Kasumi-1 (cell line): ENCODE measurements around the gene MRPS31.

Experiments
- DNase-seq, 2 experiments: peaks; one replicate each; lab custom pipeline; 2025; lab: John Stamatoyannopoulos, UW

MRPS31 gene

GRCh38 chr13:40770934-40771618 lies at the start of gene MRPS31:
TSS of gene MRPS31 (minus strand) at chr13:40771190. CDS start at chr13:40771136, 54 bp downstream.
- peak; percentile 81 to 83 for DNase-seq

GRCh38 chr13:40819797-40820315 lies 48.9 kb upstream of the MRPS31 start:
- no peak for DNase-seq

- DNase-seq: no peak
These were observed 47.9 kb upstream of the MRPS31 start for GRCh38 chr13:40818926-40819325.

- DNase-seq: no peak
These were observed 43.8 kb upstream of the MRPS31 start for GRCh38 chr13:40814803-40815202.

- peak; percentile 1 to 35 for DNase-seq
These were observed 42.9 kb upstream of the MRPS31 start for GRCh38 chr13:40813667-40814454.

GRCh38 chr13:40812724-40813445 lies 41.9 kb upstream of the MRPS31 start:
- no peak for DNase-seq

GRCh38 chr13:40812102-40812501 lies 41.1 kb upstream of the MRPS31 start:
- DNase-seq: no peak

GRCh38 chr13:40809471-40809870 lies 38.5 kb upstream of the MRPS31 start:
- DNase-seq: no peak

GRCh38 chr13:40806241-40806640 lies 35.3 kb upstream of the MRPS31 start:
- DNase-seq: no peak

- no peak for DNase-seq
These were observed 32.3 kb upstream of the MRPS31 start for GRCh38 chr13:40803316-40803715.

GRCh38 chr13:40801255-40802217 lies 30.5 kb upstream of the MRPS31 start:
- DNase-seq: no peak

GRCh38 chr13:40800559-40800958 lies 29.6 kb upstream of the MRPS31 start:
- no peak for DNase-seq

- no peak for DNase-seq
These were observed 28.5 kb upstream of the MRPS31 start for GRCh38 chr13:40799508-40799907.

- DNase-seq: peak; percentile 6 to 10
These were observed 27.4 kb upstream of the MRPS31 start for GRCh38 chr13:40798380-40798779.

- no peak for DNase-seq
These were observed 25.7 kb upstream of the MRPS31 start for GRCh38 chr13:40796649-40797048.

GRCh38 chr13:40794414-40795368 lies 23.7 kb upstream of the MRPS31 start:
- no peak for DNase-seq

GRCh38 chr13:40793339-40793738 lies 22.3 kb upstream of the MRPS31 start:
- DNase-seq: no peak

GRCh38 chr13:40792284-40793051 lies 21.5 kb upstream of the MRPS31 start:
- no peak for DNase-seq

- no peak for DNase-seq
These were observed 19.2 kb upstream of the MRPS31 start for GRCh38 chr13:40790154-40790616.
